OCI-LY7 (cell line): ENCODE results near the gene TMEM256. TPM values are rescaled to one million over a fixed set of nuclear protein-coding genes. Genes with fewer than 3 reads are reported as not detected.

Experiments
- BruUV-seq: library from RNA; stranded (reverse); fragments of 400-500 nt; replicated peaks from 2 replicates; lab custom pipeline; 2021; lab: Mats Ljungman, UMichigan
- CTCF ChIA-PET: fragments of 300-600 bp; sonication (Branson Sonifier 250); formaldehyde crosslinking; loops from one replicate; lab custom pipeline; 2022; ENCODE audit warnings: antibody characterized with exemption; ENCODE audit not compliant: unreplicated experiment; lab: Charles Lee
- POLR2A ChIA-PET: fragments of 300-600 bp; sonication (Branson Sonifier 250); formaldehyde crosslinking; loops from one replicate; lab custom pipeline; 2022; ENCODE audit warnings: antibody characterized with exemption; lab: Charles Lee
- DNase-seq: peaks from one replicate; pipeline ENCODE4 v3.0.0-alpha.2; 2015; ENCODE audit warnings: low spot score
- H2AFZ ChIP-seq: fragments of 200-600 bp; sonication (generic), shearing (Covaris generic); 2 replicates; pipeline ENCODE4 v1.6.1; 2014; ENCODE audit warnings: mild to moderate bottlenecking, antibody characterized with exemption, low read length, moderate library complexity
- H3K27ac ChIP-seq: fragments of 200-600 bp; sonication (generic); 2 replicates; pipeline ENCODE4 v1.5.1; 2014; ENCODE audit warnings: mixed run types, low read depth, mild to moderate bottlenecking, moderate library complexity, low read length, inconsistent platforms; ENCODE audit not compliant: poor library complexity, severe bottlenecking
- H3K36me3 ChIP-seq: fragments of 200-600 bp; sonication (generic); 2 replicates; pipeline ENCODE4 v1.6.1; 2014; ENCODE audit warnings: mild to moderate bottlenecking, antibody characterized with exemption, low read length, moderate library complexity, mixed read lengths; ENCODE audit not compliant: insufficient read depth
- H3K4me1 ChIP-seq: fragments of 200-600 bp; sonication (generic); 2 replicates; pipeline ENCODE4 v1.5.1; 2014; ENCODE audit warnings: mild to moderate bottlenecking, low read length; ENCODE audit not compliant: insufficient read depth, poor library complexity, severe bottlenecking
- H3K4me2 ChIP-seq: fragments of 200-600 bp; sonication (generic); 2 replicates; pipeline ENCODE4 v1.6.1; 2014; ENCODE audit warnings: mild to moderate bottlenecking, low read length
- H3K4me3 ChIP-seq: fragments of 200-600 bp; sonication (generic); 2 replicates; pipeline ENCODE4 v1.5.1; 2014; ENCODE audit warnings: mild to moderate bottlenecking, low read depth, low read length; ENCODE audit not compliant: poor library complexity, severe bottlenecking
- H3K79me2 ChIP-seq: fragments of 200-600 bp; sonication (generic); 2 replicates; pipeline ENCODE4 v1.6.1; 2016; ENCODE audit warnings: low read depth, mild to moderate bottlenecking, low read length, moderate library complexity, mixed read lengths; ENCODE audit not compliant: insufficient read depth
- H3K9me2 ChIP-seq: fragments of 200-600 bp; sonication (generic); 2 replicates; pipeline ENCODE4 v1.6.1; 2016; ENCODE audit warnings: mild to moderate bottlenecking, low read length, mixed read lengths; ENCODE audit not compliant: insufficient read depth
- H3K9me3 ChIP-seq: fragments of 200-600 bp; sonication (generic); 2 replicates; pipeline ENCODE4 v1.6.1; 2014; ENCODE audit warnings: mild to moderate bottlenecking, mixed run types, low read length, mixed read lengths
- H4K20me1 ChIP-seq: fragments of 200-600 bp; sonication (generic); 2 replicates; pipeline ENCODE4 v1.6.1; 2014; ENCODE audit warnings: mild to moderate bottlenecking, antibody characterized with exemption, low read length, moderate library complexity, mixed read lengths; ENCODE audit not compliant: insufficient read depth
- EZH2phosphoT487 ChIP-seq: fragments of 200-600 bp; sonication (generic); IDR thresholded peaks from 2 replicates; pipeline ENCODE4 v1.6.1; 2018; ENCODE audit warnings: low read depth, borderline replicate concordance, mild to moderate bottlenecking, mixed run types, antibody characterized with exemption, low read length, moderate library complexity, mixed read lengths
- intact Hi-C: fragments of 100-400 bp; cut with micrococcal nuclease; formaldehyde crosslinking; loops from one replicate; pipeline ENCODE4 v1.10.0; 2022; ENCODE audit not compliant: unreplicated experiment
- total RNA-seq, 2 experiments: library from RNA; depleted of rRNA in 1 of 2; stranded (reverse); fragments of >200 nt in 1 of 2; shearing (Covaris generic) in 1 of 2; gene quantifications; 2 replicates each; pipeline ENCODE4 v1.2.3, GENCODE V29; 2014 to 2022
- TF ChIP-seq, protein P1 (sequence below): fragments of 200-600 bp; sonication (generic); conservative IDR thresholded peaks from 2 replicates; pipeline ENCODE4 v1.5.1; 2014; ENCODE audit warnings: mild to moderate bottlenecking, antibody characterized with exemption, low read length, moderate library complexity, mixed read lengths

TMEM256 gene
- total RNA-seq, 2 experiments from 2014 or later = 96.6 to 165 TPM

DNA sequence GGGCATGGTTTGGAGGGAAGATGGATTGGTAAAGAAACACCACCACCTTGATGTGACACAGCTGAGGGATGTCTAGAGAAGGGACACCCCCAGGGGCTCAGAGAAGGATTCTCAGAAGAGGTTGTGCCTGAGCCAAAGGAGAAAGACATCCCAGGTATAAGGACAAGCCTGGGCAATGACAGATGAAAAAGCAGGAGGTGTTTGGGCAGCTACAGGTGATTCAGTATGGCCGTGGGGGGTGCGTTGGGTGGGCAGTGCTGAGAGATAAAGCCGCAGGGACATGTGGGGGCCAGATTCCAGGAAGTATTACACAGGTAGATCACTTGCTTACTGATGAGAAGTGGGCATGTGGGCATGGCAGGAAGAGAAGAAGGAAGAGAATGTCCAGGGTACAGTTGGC lies 42.0 kb downstream of the TMEM256 start:
- Histone ChIP-seq H2AFZ (no peak overlapping the region), H3K9me3 (no peaks in the 10 kb centered on the region), H3K4me2 (no peak overlapping the region), H3K79me2 (no peaks in the 10 kb centered on the region), H3K27ac (no peak overlapping the region), H3K4me3 (no peak overlapping the region), H3K36me3 (no peaks in the 10 kb centered on the region), H4K20me1 (no peaks in the 10 kb centered on the region), H3K4me1 (no peaks in the 10 kb centered on the region), H3K9me2 (no peaks in the 10 kb centered on the region)
- ChIA-PET CTCF (interaction anchor here (0.6 kb wide), 1 partner anchor 25 kb away, joined by 3 read pairs; the partner anchor contains the start of gene ACAP1), POLR2A (no interaction called here)
- no peak for TF ChIP-seq EZH2phosphoT487
- TF ChIP-seq, protein P1, sequence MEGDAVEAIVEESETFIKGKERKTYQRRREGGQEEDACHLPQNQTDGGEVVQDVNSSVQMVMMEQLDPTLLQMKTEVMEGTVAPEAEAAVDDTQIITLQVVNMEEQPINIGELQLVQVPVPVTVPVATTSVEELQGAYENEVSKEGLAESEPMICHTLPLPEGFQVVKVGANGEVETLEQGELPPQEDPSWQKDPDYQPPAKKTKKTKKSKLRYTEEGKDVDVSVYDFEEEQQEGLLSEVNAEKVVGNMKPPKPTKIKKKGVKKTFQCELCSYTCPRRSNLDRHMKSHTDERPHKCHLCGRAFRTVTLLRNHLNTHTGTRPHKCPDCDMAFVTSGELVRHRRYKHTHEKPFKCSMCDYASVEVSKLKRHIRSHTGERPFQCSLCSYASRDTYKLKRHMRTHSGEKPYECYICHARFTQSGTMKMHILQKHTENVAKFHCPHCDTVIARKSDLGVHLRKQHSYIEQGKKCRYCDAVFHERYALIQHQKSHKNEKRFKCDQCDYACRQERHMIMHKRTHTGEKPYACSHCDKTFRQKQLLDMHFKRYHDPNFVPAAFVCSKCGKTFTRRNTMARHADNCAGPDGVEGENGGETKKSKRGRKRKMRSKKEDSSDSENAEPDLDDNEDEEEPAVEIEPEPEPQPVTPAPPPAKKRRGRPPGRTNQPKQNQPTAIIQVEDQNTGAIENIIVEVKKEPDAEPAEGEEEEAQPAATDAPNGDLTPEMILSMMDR = no peak
- no peak for DNase-seq
- BruUV-seq = no TSS peak
- intact Hi-C loops = loop anchor here (2.0 kb wide), 1 partner anchor 23 kb away; no protein-coding TSS in a partner anchor

DNA sequence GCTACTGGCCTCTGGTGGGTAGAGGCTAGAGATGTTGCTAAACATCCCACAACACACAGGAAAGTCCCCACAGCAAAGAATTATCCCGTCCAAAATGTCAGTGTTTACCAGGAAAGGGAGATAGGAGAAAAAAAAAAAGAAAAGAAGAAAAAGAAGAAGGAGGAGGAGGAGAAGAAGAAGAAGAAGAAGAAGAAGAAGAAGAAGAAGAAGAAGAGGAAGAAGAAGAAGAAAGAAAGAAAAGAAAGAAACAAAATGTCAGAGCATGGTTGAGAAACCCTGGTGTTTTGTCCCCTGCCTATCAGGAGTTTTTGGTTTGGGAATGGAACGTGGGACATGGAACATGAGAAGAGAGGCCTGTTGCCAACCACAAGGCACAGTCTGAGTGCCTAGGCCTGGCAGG lies 46.5 kb downstream of the TMEM256 start:
- intact Hi-C loops = no loop called here
- H3K4me2 ChIP-seq = no peak overlapping the region

DNA sequence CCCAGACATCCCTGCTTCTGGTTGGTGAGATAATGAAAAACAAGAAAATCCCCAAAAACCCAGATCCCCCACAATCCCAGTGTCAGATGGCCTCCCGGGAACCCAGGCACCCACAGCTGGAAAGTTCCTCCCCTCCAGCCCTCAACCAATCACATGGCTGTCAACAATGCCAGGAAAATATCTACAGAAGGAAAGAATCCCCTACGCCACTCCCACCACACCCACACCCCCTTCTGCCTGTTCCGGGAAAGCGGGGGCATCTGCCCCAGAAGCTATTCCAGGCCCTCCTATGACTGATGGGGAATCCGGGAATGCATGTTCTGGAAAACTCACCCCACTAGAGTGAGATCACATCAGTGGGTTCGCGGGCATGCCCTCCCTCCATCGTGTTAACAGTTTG lies 47.1 kb downstream of the TMEM256 start:
- no TSS peak for BruUV-seq
- intact Hi-C loops = loop anchor here (1.0 kb wide), 2 partner anchors 81 to 205 kb away; partner anchors contain the start of gene SENP3
- no peaks in the 10 kb centered on the region for H3K79me2 ChIP-seq
- peaks cover 14% of the 10 kb centered on the region for H3K4me1 ChIP-seq
- ChIA-PET POLR2A (interaction anchor here (1.5 kb wide), 1 partner anchor 79 kb away, joined by 5 read pairs; the partner anchor contains the start of gene TMEM102), CTCF (interaction anchor here (0.7 to 2.6 kb wide), 2 partner anchors 79 to 715 kb away, joined by 9 to 13 read pairs; no protein-coding TSS in a partner anchor)
- TF ChIP-seq EZH2phosphoT487 = no peak
- TF ChIP-seq, protein P1 = no peak
- H3K4me3 ChIP-seq = no peak overlapping the region
- no peaks in the 10 kb centered on the region for H3K9me3 ChIP-seq
- no peak overlapping the region for H3K27ac ChIP-seq
- H2AFZ ChIP-seq = no peak overlapping the region
- no peak overlapping the region for H3K4me2 ChIP-seq
- no peaks in the 10 kb centered on the region for H3K36me3 ChIP-seq
- no peak for DNase-seq
- H4K20me1 ChIP-seq = no peaks in the 10 kb centered on the region
- no peaks in the 10 kb centered on the region for H3K9me2 ChIP-seq

More for the DNA sequence above, 46.5 kb downstream of the TMEM256 start:
- H3K9me2 ChIP-seq = no peaks in the 10 kb centered on the region
- POLR2A ChIA-PET = interaction anchor here (0.5 kb wide), 1 partner anchor 218 kb away, joined by 3 read pairs; no protein-coding TSS in a partner anchor
- H3K4me1 ChIP-seq = peaks cover 9% of the 10 kb centered on the region
- no peak for DNase-seq
- no TSS peak for BruUV-seq
- no peaks in the 10 kb centered on the region for H3K79me2 ChIP-seq
- no peaks in the 10 kb centered on the region for H3K9me3 ChIP-seq
- H3K27ac ChIP-seq = no peak overlapping the region
- H3K36me3 ChIP-seq = no peaks in the 10 kb centered on the region
- H3K4me3 ChIP-seq = no peak overlapping the region
- TF ChIP-seq, protein P1 = no peak
- no peak for TF ChIP-seq EZH2phosphoT487
- CTCF ChIA-PET = no interaction called here
- no peak overlapping the region for H2AFZ ChIP-seq
- H4K20me1 ChIP-seq = no peaks in the 10 kb centered on the region
